ENCODE results near the gene FHAD1. TPM values are rescaled to one million over a fixed set of nuclear protein-coding genes. Genes with fewer than 3 reads are reported as not detected.

FHAD1 gene
- total RNA-seq, 1 donor from 2014 or later = 0.31 TPM

DNA sequence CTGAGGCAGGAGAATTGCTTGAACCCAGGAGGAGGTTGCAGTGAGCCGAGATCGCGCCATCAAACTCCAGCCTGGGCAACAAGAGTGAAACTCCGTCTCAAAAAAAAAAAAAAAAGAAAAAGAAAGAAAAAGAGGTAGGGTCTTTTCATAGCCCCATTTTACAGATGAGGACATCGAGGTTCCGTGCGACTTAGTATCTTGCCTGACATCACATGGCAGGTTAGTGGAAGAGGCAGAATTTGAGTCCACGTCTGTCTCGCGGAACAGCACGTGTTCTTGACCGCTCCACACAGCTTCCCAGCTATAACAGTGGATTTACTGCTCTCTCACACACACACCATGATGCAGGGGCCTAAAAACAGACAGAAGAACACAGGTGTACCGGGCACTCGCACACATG, 192.3 kb downstream of the FHAD1 start:
- DNase-seq = no peak

GRCh38 chr1:15440357-15440756, 193.3 kb downstream of the FHAD1 start:
- no peak for DNase-seq

DNA sequence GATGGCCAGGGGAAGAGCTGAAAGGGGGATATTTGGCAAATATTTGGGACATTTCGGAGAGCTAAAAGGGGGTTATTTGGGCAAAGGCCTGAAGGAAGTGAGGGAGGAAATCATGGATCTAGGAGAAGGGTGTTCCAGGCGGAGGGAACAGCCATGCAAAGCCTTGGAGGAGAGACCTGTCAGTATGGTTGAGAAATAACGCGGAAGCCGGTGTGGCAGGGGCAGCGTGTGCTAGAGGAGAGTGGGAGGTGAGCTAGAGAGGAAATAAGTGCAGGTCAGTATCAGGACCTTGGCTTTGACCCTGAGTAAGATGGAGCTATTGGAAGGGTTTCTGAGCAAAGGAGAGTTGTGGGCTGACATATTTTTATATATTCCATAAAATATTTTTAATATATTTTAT, 194.2 kb downstream of the FHAD1 start:
- no peak for DNase-seq

DNA sequence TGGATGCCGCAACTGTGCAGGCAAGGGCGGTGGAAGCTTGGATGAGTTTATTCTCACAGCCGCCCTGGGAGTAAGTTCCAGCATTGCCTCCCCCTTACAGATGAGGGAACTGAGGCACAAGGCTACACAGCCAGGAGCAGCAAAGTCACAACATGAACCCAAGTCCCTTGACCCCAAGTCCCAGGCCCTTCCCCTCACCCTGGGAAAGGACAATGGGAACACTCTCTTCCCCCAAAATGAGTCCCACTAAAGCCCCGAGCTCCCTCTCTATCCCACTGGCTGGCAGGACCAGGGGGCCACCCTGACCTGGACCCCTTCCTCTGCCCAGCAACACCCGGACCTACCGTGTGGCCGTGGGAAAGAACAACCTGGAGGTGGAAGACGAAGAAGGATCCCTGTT, 195.1 kb downstream of the FHAD1 start:
- no peak for DNase-seq

GRCh38 chr1:15442759-15443158, 195.7 kb downstream of the FHAD1 start:
- DNase-seq = no peak

GRCh38 chr1:15443281-15443680, 196.3 kb downstream of the FHAD1 start:
- DNase-seq = no peak

DNA sequence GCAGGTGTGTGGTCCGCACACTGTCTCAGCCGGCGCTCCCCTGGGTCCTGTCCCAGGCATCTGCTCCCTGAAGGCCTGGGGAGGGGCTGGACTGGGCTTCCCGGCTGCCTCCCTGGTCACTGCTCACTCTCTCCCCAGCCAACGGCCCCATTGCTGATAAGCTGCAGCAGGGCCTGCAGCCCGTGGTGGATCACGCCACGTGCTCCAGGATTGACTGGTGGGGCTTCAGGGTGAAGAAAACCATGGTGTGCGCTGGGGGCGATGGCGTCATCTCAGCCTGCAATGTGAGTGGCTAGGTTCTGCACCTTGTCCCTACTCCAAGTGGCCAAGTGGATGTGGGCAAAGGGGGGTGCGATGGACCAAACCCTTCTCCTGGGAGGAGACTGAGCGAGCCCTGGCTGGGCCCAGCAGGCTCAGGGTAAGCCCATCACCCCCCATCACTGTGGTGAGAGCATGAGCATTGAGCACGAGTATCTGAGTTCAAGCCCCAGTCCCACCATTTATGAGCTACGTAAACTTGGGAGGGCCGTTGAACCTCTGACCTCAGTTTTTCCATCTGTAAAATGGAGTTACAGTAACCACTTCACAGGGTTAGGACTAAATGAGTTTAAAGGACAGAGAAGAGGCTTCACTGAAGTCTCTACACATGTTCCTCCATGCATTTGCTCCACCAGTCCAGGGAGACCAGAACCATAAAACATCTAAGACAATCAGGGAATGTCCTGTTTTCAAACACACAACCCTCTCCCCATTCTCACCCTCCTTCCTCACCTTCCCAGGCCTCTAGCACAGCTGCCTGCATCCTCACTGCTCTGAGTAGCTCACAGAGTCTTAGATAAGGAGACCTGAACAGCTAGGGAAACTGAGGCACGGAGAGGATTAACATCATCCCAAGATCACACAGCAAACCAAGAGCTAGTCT, 197.7 kb downstream of the FHAD1 start:
- no peak for DNase-seq

GRCh38 chr1:15445390-15446122, 198.5 kb downstream of the FHAD1 start:
- DNase-seq = no peak

DNA sequence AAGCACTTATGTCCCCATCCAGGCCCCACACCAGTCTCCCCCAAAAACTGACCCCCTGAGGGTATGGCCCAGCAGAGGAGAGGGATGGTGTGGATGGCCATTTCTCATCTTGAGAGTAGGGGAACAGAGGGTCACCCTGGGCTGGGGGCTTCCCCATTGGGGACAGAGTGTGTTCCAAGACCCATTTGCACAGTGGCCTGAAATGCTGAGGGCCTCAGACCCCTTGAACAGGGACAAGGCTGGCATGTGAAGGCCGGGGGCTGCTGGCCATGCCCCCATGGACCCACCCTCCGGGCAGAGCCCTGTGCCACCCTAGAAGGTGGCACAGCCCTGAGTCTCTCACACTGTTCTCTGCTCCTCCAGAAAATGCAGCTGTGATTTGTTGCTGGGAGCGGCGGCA, 199.2 kb downstream of the FHAD1 start:
- no peak for DNase-seq

Other genes with a start within 250 kb of the FHAD1 start
- gene TMEM51, start 93.5 kb upstream of the FHAD1 start, total RNA-seq = 1.4 TPM
- gene EFHD2, start 162.7 kb downstream of the FHAD1 start, total RNA-seq = 8.3 TPM
- gene CTRC, start 191.2 kb downstream of the FHAD1 start, total RNA-seq = not detected
- not detected for gene CELA2A, start 209.5 kb downstream of the FHAD1 start, total RNA-seq
- not detected for gene CELA2B, start 228.9 kb downstream of the FHAD1 start, total RNA-seq

Measured in occipital lobe (tissue), 2 donors.